Stimulated activated naive B cell treated with anti-CD40 and anti-IgM and Interleukin-4, amounts not matched to agents 10 μg/mL and 1 μg/mL and 100 μg/mL, for 72 hours (primary cell): Measurements from ENCODE around the gene SPAG4.

Source experiments
- ATAC-seq, 2 donors: fragments of 150-1000 bp; cut with Tn5 transposase; replicated peaks; 2 replicates each; pipeline ENCODE4 v1.10.0; 2021; ENCODE audit warnings: moderate library complexity in 1 of 2
- DNase-seq: peaks from one replicate; pipeline ENCODE4 v3.0.0; 2021
- H3K27ac Mint-ChIP-seq: one replicate; pipeline ENCODE4 v1.8.0; 2022; ENCODE audit warnings: mild to moderate bottlenecking, mixed read lengths
- H3K27me3 Mint-ChIP-seq, 2 donors: one replicate each; pipeline ENCODE4 v1.8.0; 2022; ENCODE audit warnings: mixed read lengths in 2 of 2
- H3K36me3 Mint-ChIP-seq, 2 donors: one replicate each; pipeline ENCODE4 v1.8.0; 2022; ENCODE audit warnings: mixed read lengths in 2 of 2, mild to moderate bottlenecking in 1 of 2
- H3K4me1 Mint-ChIP-seq, 2 donors: one replicate each; pipeline ENCODE4 v1.8.0; 2022; ENCODE audit warnings: mixed read lengths in 2 of 2, mild to moderate bottlenecking in 1 of 2
- H3K4me3 Mint-ChIP-seq, 2 donors: one replicate each; pipeline ENCODE4 v1.8.0; 2022; ENCODE audit warnings: mild to moderate bottlenecking in 2 of 2, mixed read lengths in 2 of 2, moderate library complexity in 1 of 2
- H3K9me3 Mint-ChIP-seq, 2 donors: one replicate each; pipeline ENCODE4 v1.8.0; 2022; ENCODE audit warnings: mixed read lengths in 2 of 2, mild to moderate bottlenecking in 1 of 2

Gene SPAG4

DNA sequence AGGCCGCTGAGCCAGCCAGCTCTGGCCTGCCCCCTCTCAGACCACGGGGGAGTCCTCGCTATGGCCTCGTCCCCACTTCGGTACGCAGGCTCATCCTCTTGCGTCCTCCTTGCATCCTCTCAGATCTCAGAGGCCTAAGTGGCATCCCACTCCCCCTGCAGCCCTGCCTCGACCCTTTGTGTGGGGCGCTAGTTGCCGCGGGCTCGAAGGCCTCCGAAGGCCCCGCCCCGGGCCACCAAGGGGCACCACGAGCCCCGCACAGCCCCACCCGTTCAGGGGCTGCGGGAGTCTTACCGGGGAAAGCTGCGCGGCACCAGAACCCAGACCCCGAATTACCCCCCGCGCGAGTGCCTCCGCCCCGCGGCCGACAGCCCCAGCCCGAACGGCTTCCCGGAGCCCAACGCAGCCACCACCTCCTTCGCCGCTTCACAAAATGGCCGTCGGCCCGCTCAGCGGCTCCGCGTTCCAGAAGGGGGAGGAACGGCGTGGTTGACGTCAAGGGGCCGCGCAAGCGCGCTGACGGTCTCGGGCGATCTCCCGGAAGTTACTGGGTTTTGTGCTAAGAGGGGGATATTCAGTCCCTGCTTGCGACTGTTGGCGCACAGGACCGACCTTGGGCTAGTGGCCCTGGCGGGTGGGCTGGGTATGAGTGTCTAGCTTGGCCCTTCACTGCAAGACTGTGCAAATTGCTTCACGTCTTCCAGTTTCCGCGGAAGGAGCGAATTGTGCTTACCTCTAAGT, 49.0 kb downstream of the SPAG4 start, which contains the start of the genes CPNE1 and RBM12:
Gene CPNE1 (minus strand): TSS at position 435 of the 741 bp plus-strand sequence. CDS start 31,977 bp downstream, outside the sequence.
Gene RBM12 (minus strand): TSS at position 435 of the 741 bp plus-strand sequence. CDS start 9,578 bp downstream, outside the sequence.
- peak within 1 kb of the TSS; percentile 94 to 97 for H3K4me3 Mint-ChIP-seq
- H3K36me3 Mint-ChIP-seq, result peaks cover 26 to 49% of the 10 kb centered on the region in 2 donors
- DNase-seq (peak; percentile 93), ATAC-seq (peak; percentile 88 to 90)
- no peaks in the 10 kb centered on the region for H3K9me3 Mint-ChIP-seq
- H3K27ac Mint-ChIP-seq, result peak within 1 kb of the TSS; percentile 100
- H3K4me1 Mint-ChIP-seq, result peaks cover 17 to 47% of the 10 kb centered on the region in 2 donors
- no peaks in the 10 kb centered on the region for H3K27me3 Mint-ChIP-seq

DNA sequence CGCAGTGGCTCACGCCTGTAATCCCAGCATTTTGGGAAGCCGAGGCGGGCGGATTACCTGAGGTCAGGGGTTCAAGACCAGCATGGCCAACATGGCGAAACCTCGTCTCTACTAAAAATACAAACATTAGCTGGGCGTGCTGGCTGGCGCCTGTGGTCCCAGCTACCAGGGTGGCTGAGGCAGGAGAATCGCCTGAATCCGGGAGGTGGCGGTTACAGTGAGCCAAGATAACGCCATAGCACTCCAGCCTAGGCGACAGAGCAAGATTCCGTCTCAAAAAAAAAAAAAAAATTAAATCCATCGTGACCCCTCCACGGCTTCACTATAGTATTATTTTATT, 50.3 kb downstream of the SPAG4 start:
- no peaks in the 10 kb centered on the region for H3K9me3 Mint-ChIP-seq
- H3K4me1 Mint-ChIP-seq, result peaks cover 13 to 34% of the 10 kb centered on the region in 2 donors
- peak overlapping the region; percentile 20 for H3K27ac Mint-ChIP-seq
- no peaks in the 10 kb centered on the region for H3K27me3 Mint-ChIP-seq
- ATAC-seq, result no peak
- no peak overlapping the region for H3K4me3 Mint-ChIP-seq
- no peak for DNase-seq
- peaks cover 36 to 59% of the 10 kb centered on the region in 2 donors for H3K36me3 Mint-ChIP-seq

DNA sequence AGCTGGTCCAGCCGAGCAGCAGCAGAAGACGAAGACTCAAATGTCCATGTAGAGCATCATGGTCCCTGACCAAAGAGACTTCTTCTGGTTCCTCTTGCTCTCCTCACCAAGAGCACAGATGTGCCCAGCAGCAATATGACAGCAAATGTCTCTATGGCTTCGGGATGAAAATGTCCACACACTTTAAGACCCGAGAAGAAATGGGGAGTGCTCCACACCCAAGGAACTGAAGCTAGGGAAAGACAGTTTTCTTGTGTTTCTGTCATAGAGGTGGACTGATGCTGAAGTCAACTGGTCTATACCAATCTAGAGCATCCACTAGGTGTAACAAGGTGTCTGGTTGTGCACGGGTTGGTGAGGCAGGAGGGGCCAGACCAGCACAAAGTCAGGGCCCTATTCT, 53.6 kb downstream of the SPAG4 start:
- no peak overlapping the region for H3K4me3 Mint-ChIP-seq
- DNase-seq (no peak), ATAC-seq (no peak)
- H3K27me3 Mint-ChIP-seq, result no peaks in the 10 kb centered on the region
- peaks cover 2 to 6% of the 10 kb centered on the region in 2 donors for H3K4me1 Mint-ChIP-seq
- no peak overlapping the region for H3K27ac Mint-ChIP-seq
- peaks cover 45 to 60% of the 10 kb centered on the region in 2 donors for H3K36me3 Mint-ChIP-seq
- no peaks in the 10 kb centered on the region for H3K9me3 Mint-ChIP-seq

- H3K27me3 Mint-ChIP-seq, result no peaks in the 10 kb centered on the region
- no peak overlapping the region for H3K27ac Mint-ChIP-seq
These were observed 54.1 kb downstream of the SPAG4 start for GRCh38 chr20:35669681-35670080.

More at GRCh38 chr20:35669681-35670080, 54.1 kb downstream of the SPAG4 start:
- DNase-seq, result no peak
- no peak for ATAC-seq
- Mint-ChIP-seq H3K4me1 (peaks cover 2 to 6% of the 10 kb centered on the region in 2 donors), H3K36me3 (peaks cover 43 to 57% of the 10 kb centered on the region in 2 donors), H3K9me3 (no peaks in the 10 kb centered on the region), H3K4me3 (no peak overlapping the region)
